GM12801 (cell line): ENCODE data around the gene MYH9.

Experiments used
- TF ChIP-seq, protein P1 (sequence below): IDR thresholded peaks from one replicate; pipeline ENCODE4 v1.5.1; 2011; ENCODE audit warnings: control low read depth; ENCODE audit not compliant: insufficient read length; ENCODE audit errors: extremely low read depth

Gene MYH9

DNA sequence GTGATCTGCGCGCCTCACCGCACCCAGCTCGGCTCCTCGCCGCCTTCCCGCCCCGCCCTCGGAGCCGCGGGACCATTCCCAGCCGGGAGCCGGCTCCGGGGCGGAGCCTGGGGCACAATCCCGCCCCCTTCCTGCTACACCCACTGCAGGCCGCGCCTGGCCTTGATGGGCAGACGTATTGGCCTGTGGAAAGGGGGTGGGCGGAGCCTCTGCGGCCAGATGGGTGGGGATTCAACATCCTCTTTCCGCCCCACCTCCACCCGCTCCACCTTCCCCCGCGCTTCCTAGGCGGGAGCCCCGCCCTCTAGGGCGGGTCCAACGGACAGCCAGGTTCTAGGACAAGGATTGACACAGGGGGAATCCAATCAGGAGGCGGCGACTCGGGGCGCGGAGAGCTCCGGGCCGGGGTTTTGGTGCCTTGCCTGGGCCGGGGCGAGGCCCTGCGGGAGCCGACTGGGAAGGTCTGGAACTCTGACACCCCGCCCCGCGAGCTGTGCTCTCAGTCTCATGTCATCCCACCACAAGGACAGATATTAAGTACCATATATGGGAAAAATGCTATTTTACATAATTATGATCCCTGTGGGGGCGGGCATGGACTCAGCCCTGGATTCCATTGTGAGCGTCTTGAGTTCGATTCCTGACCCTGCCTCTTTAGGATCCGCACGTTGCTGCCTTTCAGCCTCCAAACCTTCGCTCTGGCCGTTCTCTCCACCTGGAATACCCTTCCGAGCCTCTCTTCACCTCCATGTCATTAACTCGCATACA lies at the start of gene MYH9:
MYH9 (minus strand) TSS at position 9 of the 768 bp plus-strand sequence. CDS start 38,731 bp downstream, outside the sequence.
- TF ChIP-seq, protein P1, sequence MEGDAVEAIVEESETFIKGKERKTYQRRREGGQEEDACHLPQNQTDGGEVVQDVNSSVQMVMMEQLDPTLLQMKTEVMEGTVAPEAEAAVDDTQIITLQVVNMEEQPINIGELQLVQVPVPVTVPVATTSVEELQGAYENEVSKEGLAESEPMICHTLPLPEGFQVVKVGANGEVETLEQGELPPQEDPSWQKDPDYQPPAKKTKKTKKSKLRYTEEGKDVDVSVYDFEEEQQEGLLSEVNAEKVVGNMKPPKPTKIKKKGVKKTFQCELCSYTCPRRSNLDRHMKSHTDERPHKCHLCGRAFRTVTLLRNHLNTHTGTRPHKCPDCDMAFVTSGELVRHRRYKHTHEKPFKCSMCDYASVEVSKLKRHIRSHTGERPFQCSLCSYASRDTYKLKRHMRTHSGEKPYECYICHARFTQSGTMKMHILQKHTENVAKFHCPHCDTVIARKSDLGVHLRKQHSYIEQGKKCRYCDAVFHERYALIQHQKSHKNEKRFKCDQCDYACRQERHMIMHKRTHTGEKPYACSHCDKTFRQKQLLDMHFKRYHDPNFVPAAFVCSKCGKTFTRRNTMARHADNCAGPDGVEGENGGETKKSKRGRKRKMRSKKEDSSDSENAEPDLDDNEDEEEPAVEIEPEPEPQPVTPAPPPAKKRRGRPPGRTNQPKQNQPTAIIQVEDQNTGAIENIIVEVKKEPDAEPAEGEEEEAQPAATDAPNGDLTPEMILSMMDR: no peak

DNA sequence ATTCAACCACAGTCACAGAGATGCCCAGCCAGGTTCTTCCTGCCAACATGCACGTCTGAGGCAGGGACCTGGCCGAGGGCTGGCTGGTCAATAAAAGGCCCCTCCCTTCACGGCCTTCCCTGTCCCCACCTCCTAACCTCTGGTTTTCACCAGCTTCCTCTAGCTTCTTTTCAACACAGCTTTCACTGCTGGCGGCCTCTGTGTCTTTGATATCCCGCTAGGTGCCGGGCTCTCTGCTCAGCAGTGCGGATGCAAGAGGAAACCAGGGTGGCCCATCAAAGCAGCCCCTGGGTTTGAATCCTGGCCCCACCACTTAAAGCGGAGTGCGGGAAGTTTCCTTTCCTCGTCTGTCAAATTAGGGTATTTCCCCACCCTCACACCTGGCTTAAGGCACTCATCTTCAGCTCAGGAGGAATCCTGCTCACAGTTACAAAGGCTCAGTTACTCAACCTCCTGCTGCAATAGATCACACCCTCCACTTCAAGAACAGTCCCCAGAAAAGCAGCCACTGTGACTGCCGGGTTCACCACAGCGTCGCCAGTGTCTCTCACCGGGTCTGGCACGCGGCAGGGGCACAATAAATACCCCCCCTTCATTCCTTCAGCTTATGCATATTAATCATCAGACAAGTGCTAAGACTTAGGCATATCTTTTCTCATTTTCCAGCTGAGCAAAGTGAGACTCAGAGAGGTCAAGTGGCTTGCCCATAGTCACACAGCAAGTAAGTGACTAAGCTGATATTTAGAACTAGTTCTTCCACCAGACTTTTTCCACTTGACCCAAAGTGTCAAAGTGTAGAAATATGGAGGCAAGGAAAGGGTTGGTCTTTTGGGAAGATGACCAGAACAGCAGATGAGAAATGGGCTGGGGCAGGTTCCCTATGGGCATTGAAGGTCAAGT lies 48.0 kb upstream of the MYH9 start:
- TF ChIP-seq, protein P1: no peak

DNA sequence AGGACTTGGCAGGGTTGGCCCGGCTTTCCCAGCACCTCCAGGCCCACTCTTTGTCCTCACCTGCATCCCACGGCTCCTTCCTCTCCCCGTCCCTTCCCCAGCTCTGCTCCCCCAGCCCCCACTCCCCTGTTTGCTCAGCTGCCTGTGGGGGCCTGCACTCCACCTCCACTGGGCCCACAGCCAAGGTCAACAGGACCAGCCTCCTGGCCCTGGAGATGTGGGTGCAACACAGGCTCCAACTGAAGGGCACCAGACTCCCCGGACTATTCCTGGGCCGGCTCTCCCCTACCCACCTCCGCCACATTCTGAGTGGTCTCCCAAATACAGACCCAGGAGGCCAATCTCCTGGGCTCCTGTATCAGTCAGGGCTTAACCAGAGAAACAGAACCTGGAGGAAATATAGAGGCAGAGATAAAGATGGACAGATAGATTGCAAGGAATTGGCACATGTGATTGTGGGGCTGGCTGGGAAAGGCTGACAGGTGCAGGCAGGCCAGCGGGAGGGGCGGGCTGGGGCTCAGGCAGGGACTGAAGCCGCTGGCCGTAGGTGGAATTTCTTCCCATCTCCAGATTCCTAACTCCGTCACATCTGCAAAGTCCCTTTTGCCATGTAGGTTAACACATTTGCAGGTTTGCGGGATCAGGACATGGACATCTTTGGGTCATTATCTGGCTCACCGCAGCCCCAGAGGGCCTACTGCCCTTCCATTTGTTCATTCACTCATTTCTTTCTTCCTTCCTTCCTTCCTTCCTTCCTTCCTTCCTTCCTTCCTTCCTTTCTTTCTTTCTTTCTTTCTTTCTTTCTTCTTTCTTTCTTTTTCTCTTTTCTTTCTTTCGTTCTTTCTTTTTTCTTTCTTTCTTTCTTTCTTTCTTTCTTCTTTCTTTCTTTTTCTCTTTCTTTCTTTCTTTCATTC lies 45.8 kb upstream of the MYH9 start:
- TF ChIP-seq, protein P1: no peak

DNA sequence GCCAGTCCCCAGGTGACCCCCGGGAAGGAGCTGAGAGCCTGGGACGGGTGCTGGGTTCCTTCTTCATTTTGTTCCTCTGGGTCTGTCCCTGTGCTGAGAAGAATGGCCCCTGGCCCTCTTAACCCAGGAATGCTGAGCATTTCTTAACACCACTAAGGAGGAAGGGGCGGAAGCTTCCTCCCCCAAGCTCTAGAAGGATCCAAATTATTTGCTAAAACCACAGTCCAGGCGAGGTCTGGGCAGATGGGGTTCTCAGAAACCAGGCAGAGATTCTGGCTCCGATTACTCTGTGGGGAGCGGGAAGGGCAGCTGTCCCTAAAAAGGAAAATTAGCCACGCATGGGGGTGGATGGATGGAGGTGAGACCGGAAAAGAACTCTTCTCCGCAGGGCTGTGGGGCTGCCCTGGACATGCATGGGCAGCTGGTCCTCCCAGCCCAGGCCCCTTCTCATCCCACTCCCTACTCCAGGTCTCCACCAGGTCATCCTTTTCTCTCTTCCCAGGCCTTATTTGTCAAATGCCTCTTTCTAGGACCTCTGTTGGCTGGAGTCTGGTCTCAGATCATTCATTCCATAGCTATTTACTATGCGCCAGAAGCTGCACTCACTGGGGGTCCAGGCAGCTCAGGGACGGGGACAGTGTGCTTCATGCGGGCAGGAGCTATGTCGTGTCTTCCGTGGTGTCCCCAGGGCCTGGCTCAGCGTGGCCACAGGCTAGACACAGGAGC lies 45.0 kb upstream of the MYH9 start:
- TF ChIP-seq, protein P1: no peak

DNA sequence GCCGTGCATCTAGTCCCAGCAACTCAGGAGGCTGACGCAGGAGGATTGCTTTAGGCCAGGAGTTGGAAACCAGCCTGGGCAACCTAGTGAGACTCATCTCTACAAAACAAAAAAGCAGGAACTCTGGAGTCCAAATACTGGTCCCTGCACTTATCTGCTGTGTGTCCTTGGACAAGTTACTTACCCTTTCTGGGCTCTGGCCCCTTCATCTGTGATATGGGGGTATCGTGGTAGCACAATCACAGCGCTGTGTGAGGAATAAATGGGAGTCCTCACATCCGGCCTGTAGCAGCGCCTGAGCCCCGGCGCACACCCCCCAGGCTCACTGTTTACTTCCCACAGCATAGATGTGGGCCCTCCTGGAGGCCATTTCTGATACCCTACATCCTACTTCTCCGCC lies 44.2 kb upstream of the MYH9 start:
- TF ChIP-seq, protein P1: no peak

DNA sequence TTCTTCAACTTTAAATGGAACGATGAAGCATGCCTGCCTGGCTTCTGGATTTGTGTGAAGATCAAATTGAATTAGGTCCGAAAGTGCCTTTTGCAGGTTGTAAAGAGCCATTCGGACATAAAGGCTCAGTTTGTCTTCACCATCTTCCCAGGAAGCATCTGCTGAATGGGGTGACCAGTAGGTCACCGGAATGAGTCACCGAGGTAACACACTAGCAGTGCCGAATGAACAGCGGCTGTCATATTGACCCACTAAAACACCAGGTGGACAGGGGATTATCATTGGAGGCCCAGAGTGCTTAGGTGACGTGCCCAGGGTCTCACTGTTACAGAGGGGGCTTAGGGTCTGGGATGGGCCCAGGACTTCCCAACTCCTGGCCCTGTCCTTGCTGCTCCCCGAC lies 43.1 kb upstream of the MYH9 start:
- TF ChIP-seq, protein P1: no peak
